Glutamatergic neuron (in vitro differentiated cells): Measurements from ENCODE around the gene KLHDC7B. TPM values are rescaled to one million over a fixed set of nuclear protein-coding genes. Genes with fewer than 3 reads are reported as not detected.

Source experiments
- DNase-seq: peaks from one replicate; pipeline ENCODE4 v3.0.0; 2022
- H3K27ac Mint-ChIP-seq: one replicate; pipeline ENCODE4 v1.8.0; 2020; ENCODE audit warnings: mild to moderate bottlenecking, mixed read lengths, inconsistent platforms; ENCODE audit not compliant: unreplicated experiment
- H3K27me3 Mint-ChIP-seq: one replicate; pipeline ENCODE4 v1.8.0; 2020; ENCODE audit warnings: mild to moderate bottlenecking, moderate library complexity, mixed read lengths, inconsistent platforms; ENCODE audit not compliant: unreplicated experiment
- H3K36me3 Mint-ChIP-seq: one replicate; pipeline ENCODE4 v1.8.0; 2020; ENCODE audit warnings: mild to moderate bottlenecking, mixed read lengths, inconsistent platforms; ENCODE audit not compliant: unreplicated experiment
- H3K4me1 Mint-ChIP-seq: one replicate; pipeline ENCODE4 v1.8.0; 2020; ENCODE audit warnings: mild to moderate bottlenecking, low read depth, mixed read lengths, inconsistent platforms; ENCODE audit not compliant: unreplicated experiment
- H3K4me3 Mint-ChIP-seq: one replicate; pipeline ENCODE4 v1.8.0; 2020; ENCODE audit warnings: mild to moderate bottlenecking, mixed read lengths, inconsistent platforms; ENCODE audit not compliant: unreplicated experiment
- H3K9me3 Mint-ChIP-seq: one replicate; pipeline ENCODE4 v1.8.0; 2020; ENCODE audit warnings: mild to moderate bottlenecking, moderate library complexity, mixed read lengths, inconsistent platforms; ENCODE audit not compliant: unreplicated experiment
- long read RNA-seq: library from polyadenylated mRNA; unstranded; transcript quantifications from one replicate; pipeline ENCODE4 v2.0.0, GENCODE V29; 2020; ENCODE audit not compliant: unreplicated experiment
- total RNA-seq: library from RNA; stranded (reverse); fragmentation: NEBNext Ultra II Directional; extraction: Animal tissue kit (Norgen Biotek cat#: 25700); gene quantifications from one replicate; pipeline ENCODE4 v1.2.1, GENCODE V29; 2021; ENCODE audit not compliant: unreplicated experiment
- TF ChIP-seq, protein P1 (sequence below): fragments of 200-600 bp; sonication (generic); IDR thresholded peaks from one replicate; pipeline ENCODE4 v1.5.0; 2021; ENCODE audit not compliant: partially characterized antibody, unreplicated experiment

The KLHDC7B gene
- 0.12 TPM for total RNA-seq
- long read RNA-seq: 0 reads

GRCh38 chr22:50545522-50546325, at the start of gene KLHDC7B:
Gene KLHDC7B, plus strand, starts transcription at chr22:50545899. Its CDS starts 345 bp downstream, at chr22:50546244.
- H3K27me3 Mint-ChIP-seq: peaks cover 6% of the 10 kb centered on the region
- no peak within 1 kb of the TSS for H3K4me3 Mint-ChIP-seq
- peaks cover 5% of the 10 kb centered on the region for H3K4me1 Mint-ChIP-seq
- H3K36me3 Mint-ChIP-seq: no peaks in the 10 kb centered on the region
- TF ChIP-seq, protein P1, sequence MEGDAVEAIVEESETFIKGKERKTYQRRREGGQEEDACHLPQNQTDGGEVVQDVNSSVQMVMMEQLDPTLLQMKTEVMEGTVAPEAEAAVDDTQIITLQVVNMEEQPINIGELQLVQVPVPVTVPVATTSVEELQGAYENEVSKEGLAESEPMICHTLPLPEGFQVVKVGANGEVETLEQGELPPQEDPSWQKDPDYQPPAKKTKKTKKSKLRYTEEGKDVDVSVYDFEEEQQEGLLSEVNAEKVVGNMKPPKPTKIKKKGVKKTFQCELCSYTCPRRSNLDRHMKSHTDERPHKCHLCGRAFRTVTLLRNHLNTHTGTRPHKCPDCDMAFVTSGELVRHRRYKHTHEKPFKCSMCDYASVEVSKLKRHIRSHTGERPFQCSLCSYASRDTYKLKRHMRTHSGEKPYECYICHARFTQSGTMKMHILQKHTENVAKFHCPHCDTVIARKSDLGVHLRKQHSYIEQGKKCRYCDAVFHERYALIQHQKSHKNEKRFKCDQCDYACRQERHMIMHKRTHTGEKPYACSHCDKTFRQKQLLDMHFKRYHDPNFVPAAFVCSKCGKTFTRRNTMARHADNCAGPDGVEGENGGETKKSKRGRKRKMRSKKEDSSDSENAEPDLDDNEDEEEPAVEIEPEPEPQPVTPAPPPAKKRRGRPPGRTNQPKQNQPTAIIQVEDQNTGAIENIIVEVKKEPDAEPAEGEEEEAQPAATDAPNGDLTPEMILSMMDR: no peak
- no peak within 1 kb of the TSS for H3K27ac Mint-ChIP-seq
- peaks cover 2% of the 10 kb centered on the region for H3K9me3 Mint-ChIP-seq
- no peak for DNase-seq

DNA sequence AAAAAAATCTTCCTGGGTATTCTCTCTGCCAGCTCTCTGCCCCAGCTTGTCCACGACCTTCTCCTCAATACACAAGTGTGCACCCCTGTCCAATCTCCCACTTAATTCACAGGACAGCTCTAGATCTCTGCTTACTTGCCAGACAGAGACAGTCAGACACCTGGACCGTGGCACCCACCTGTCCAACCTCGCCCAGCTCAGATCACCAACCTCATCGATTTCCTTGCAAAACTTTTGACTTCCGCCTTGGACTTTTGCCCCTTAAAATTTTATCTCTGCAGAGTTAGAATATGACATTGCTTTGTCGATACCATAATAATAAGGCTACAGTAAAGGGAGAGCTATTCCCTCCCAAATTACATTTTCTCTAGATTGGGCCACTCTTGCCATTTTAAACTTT, 48.6 kb upstream of the KLHDC7B start:
- H3K36me3 Mint-ChIP-seq: no peaks in the 10 kb centered on the region
- H3K4me3 Mint-ChIP-seq: no peak overlapping the region
- DNase-seq: no peak
- H3K9me3 Mint-ChIP-seq: peaks cover 2% of the 10 kb centered on the region
- H3K27ac Mint-ChIP-seq: no peak overlapping the region
- H3K27me3 Mint-ChIP-seq: no peaks in the 10 kb centered on the region
- H3K4me1 Mint-ChIP-seq: no peaks in the 10 kb centered on the region
- TF ChIP-seq, protein P1: no peak

DNA sequence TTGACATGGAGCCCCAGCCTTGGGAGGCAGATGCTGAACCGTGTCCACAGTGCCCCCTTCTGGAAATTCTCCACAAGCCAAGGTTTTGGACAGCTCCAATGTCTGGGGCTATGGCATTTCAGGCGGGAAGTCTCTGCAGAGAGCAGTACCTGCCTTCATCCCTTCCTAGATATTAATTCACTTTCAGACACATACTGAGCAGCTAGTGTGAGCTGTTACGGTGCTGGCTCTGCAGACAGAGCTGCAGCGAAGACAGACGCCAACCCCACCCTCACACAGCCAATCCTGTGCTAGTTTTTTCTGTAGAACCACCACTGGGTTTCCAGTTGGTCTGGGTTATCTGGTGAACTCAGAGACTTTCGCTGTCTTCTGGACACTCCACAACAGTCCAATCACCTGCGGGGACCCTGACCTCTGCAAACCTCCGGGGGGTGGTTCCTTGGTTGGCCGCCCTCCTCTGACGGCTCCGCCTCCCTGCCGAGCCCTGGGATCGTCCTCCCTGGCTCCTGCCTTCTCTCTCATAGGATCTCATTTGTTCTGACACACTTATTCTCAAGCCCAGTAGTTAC, 47.3 kb upstream of the KLHDC7B start:
- Mint-ChIP-seq H3K4me3 (peak overlapping the region; percentile 16), H3K27me3 (no peaks in the 10 kb centered on the region), H3K27ac (peak overlapping the region; percentile 29), H3K9me3 (peaks cover 2% of the 10 kb centered on the region), H3K36me3 (no peaks in the 10 kb centered on the region), H3K4me1 (no peaks in the 10 kb centered on the region)
- peak; percentile 77 for DNase-seq
- TF ChIP-seq, protein P1: peak; percentile 60

GRCh38 chr22:50500452-50500851, 45.2 kb upstream of the KLHDC7B start:
- TF ChIP-seq, protein P1: no peak
- Mint-ChIP-seq H3K27me3 (no peaks in the 10 kb centered on the region), H3K4me1 (no peaks in the 10 kb centered on the region), H3K36me3 (no peaks in the 10 kb centered on the region), H3K4me3 (no peak overlapping the region), H3K27ac (no peak overlapping the region), H3K9me3 (peaks cover 2% of the 10 kb centered on the region)
- DNase-seq: no peak

DNA sequence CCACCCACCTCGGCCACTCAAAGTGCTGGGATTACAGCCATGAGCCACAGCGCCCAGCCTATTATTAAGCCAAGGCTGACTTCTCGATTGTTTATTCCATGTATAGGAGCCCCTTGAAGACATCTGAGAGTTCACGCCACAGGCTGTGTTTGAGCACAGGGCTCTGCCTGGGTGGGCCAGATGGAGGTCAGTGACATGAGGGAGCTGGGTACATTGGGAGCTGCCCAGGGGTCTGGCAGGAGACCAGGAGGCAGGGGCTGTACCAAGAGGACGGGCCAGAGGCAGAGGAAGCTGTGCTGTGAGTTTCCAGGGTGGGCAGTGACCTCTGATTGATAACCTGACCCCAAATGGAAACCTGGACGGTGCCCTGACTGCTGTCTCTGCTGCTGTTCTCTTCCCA, 43.6 kb upstream of the KLHDC7B start:
- Mint-ChIP-seq H3K27ac (no peak overlapping the region), H3K36me3 (no peaks in the 10 kb centered on the region), H3K4me1 (no peaks in the 10 kb centered on the region), H3K4me3 (no peak overlapping the region), H3K9me3 (peaks cover 4% of the 10 kb centered on the region), H3K27me3 (peaks cover 1% of the 10 kb centered on the region)
- peak; percentile 13 for DNase-seq
- TF ChIP-seq, protein P1: no peak
